Panc1 (cell line): ENCODE results near the gene HSP90AB1. TPM values are rescaled to one million over a fixed set of nuclear protein-coding genes. Genes with fewer than 3 reads are reported as not detected.

Source experiments
- ATAC-seq: fragments of 200-7000 bp; cut with Tn5 transposase; 2 replicates; pipeline ENCODE4 v1.9.1; 2020; ENCODE audit warnings: mild to moderate bottlenecking, moderate library complexity
- BruUV-seq: library from RNA; stranded (reverse); fragments of 400-500 nt; replicated peaks from 2 replicates; lab custom pipeline; 2021; lab: Mats Ljungman, UMichigan
- CTCF ChIA-PET: fragments of 300-600 bp; sonication (Branson Sonifier 250); formaldehyde crosslinking; loops from one replicate; lab custom pipeline; 2022; ENCODE audit warnings: antibody characterized with exemption; lab: Charles Lee
- POLR2A ChIA-PET: fragments of 300-600 bp; sonication (Branson Sonifier 250); formaldehyde crosslinking; loops from one replicate; lab custom pipeline; 2022; ENCODE audit warnings: antibody characterized with exemption; lab: Charles Lee
- DNase-seq: peaks from one replicate; pipeline ENCODE4 v3.0.0-alpha.2; 2010; ENCODE audit warnings: low read depth, low spot score
- H3K27ac ChIP-seq: 2 replicates; pipeline ENCODE4 v1.5.1; 2011; ENCODE audit warnings: mild to moderate bottlenecking, low read length, inconsistent platforms
- H3K27me3 ChIP-seq: fragments of 200-500 bp; sonication (Bioruptor generic); 2 replicates; pipeline ENCODE4 v1.6.0; 2014; ENCODE audit warnings: low read length, inconsistent platforms; ENCODE audit not compliant: control insufficient read depth, insufficient read depth
- H3K36me3 ChIP-seq: fragments of 200-500 bp; sonication (Bioruptor generic); 2 replicates; pipeline ENCODE4 v1.5.1; 2014; ENCODE audit warnings: inconsistent platforms, mild to moderate bottlenecking, low read length, moderate library complexity; ENCODE audit not compliant: control insufficient read depth, insufficient read depth
- H3K4me1 ChIP-seq: 2 replicates; pipeline ENCODE4 v1.5.1; 2011; ENCODE audit warnings: inconsistent platforms, mild to moderate bottlenecking, low read length, moderate library complexity; ENCODE audit not compliant: control insufficient read depth, insufficient read depth
- H3K4me3 ChIP-seq, 2 experiments: 2 replicates each; pipeline ENCODE4 v1.5.1; 2011 to 2012; ENCODE audit warnings: low read depth in 2 of 2, low read length in 2 of 2, mild to moderate bottlenecking in 2 of 2, inconsistent platforms in 1 of 2, moderate library complexity in 1 of 2
- H3K9me3 ChIP-seq: fragments of 200-500 bp; sonication (Bioruptor generic); 2 replicates; pipeline ENCODE4 v1.5.1; 2014; ENCODE audit warnings: low read depth, mild to moderate bottlenecking, inconsistent platforms, low read length, moderate library complexity; ENCODE audit not compliant: control insufficient read depth, insufficient read depth
- CTCF ChIP-seq: fragments of 450-650 bp; IDR thresholded peaks from 2 replicates; pipeline ENCODE4 v1.5.1; 2017; ENCODE audit warnings: mild to moderate bottlenecking
- POLR2AphosphoS5 ChIP-seq: IDR thresholded peaks from 2 replicates; pipeline ENCODE4 v1.6.1; 2012; ENCODE audit warnings: mild to moderate bottlenecking, low read depth, low read length, moderate library complexity
- REST ChIP-seq, 2 experiments: IDR thresholded peaks; 2 replicates each; pipeline ENCODE4 v1.6.1; 2011 to 2012; ENCODE audit warnings: low read depth in 2 of 2, control low read depth in 1 of 2, low read length in 1 of 2, mild to moderate bottlenecking in 1 of 2, moderate library complexity in 1 of 2; ENCODE audit not compliant: insufficient read depth in 1 of 2
- SIN3A ChIP-seq: IDR thresholded peaks from 2 replicates; pipeline ENCODE4 v1.6.1; 2012; ENCODE audit warnings: low read depth, mild to moderate bottlenecking, low read length, moderate library complexity, borderline replicate concordance; ENCODE audit not compliant: insufficient read depth
- TCF7L2 ChIP-seq: IDR thresholded peaks from 2 replicates; pipeline ENCODE4 v1.6.1; 2011; ENCODE audit warnings: mild to moderate bottlenecking, low read depth, low read length, inconsistent platforms
- in situ Hi-C: cut with HindIII; loops from 2 replicates; pipeline ENCODE4 v1.10.0; 2016; ENCODE audit warnings: low sequenced_read_pairs, low pct_unique_long_range_greater_than_20kb
- intact Hi-C: fragments of 100-400 bp; cut with micrococcal nuclease; formaldehyde crosslinking; loops from one replicate; pipeline ENCODE4 v1.10.0; 2022; ENCODE audit not compliant: unreplicated experiment
- total RNA-seq: library from RNA; stranded (reverse); gene quantifications from one replicate; pipeline ENCODE4 v1.2.1, GENCODE V29; 2021; ENCODE audit not compliant: unreplicated experiment

The HSP90AB1 gene
- total RNA-seq, 1 experiment from 2014 or later = 1,253 TPM

GRCh38 chr6:44255871-44256774 is 9.2 kb downstream of the HSP90AB1 start:
- in situ Hi-C loops (no loop called here), intact Hi-C loops (loop anchor here (10.0 kb wide), 1 partner anchor 161 kb away; no protein-coding TSS in a partner anchor)
- H3K27me3 ChIP-seq = no peaks in the 10 kb centered on the region
- TF ChIP-seq SIN3A = no peak
- no peak for TF ChIP-seq TCF7L2
- no peak for TF ChIP-seq REST (IDR thresholded peaks at IDR 0.05; ENCODE audit: insufficient read depth in 1 of 2, low read depth in 2 of 2, low read length in 1 of 2)
- TF ChIP-seq CTCF = no peak
- CTCF ChIA-PET = interaction anchor here (0.9 to 1.3 kb wide), 2 partner anchors 35 to 84 kb away, joined by 3 to 4 read pairs; no protein-coding TSS in a partner anchor
- POLR2A ChIA-PET = interaction anchor here (0.5 to 0.8 kb wide), 4 partner anchors 8 to 87 kb away, joined by 3 to 13 read pairs (median 4); no protein-coding TSS in a partner anchor
- ATAC-seq (no peak), DNase-seq (no peak)
- peak overlapping the region; percentile 87 to 95 for H3K4me3 ChIP-seq
- H3K4me1 ChIP-seq = peaks cover 46% of the 10 kb centered on the region
- H3K27ac ChIP-seq = peak overlapping the region; percentile 83
- no TSS peak for BruUV-seq
- no peaks in the 10 kb centered on the region for H3K9me3 ChIP-seq
- peaks cover 28% of the 10 kb centered on the region for H3K36me3 ChIP-seq

DNA sequence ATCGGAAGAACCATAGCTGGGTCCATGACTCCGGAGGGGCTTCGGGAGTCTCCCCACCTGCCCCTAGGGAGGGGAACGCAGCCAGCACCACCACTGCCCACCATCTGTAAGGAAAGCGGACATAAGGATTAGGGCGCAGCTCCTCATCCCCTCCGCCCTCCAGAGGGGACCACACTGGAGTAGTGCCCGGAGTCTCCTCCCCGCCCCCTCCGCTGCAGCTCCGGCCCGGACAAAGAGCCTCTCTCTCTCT is 9.8 kb downstream of the HSP90AB1 start:
- ChIA-PET POLR2A (interaction anchor here (0.5 to 0.8 kb wide), 4 partner anchors 9 to 752 kb away, joined by 3 to 13 read pairs (median 5); no protein-coding TSS in a partner anchor), CTCF (interaction anchor here (0.7 to 1.3 kb wide), 2 partner anchors 32 to 84 kb away, joined by 4 to 5 read pairs; no protein-coding TSS in a partner anchor)
- DNase-seq (no peak), ATAC-seq (no peak)
- intact Hi-C loops (loop anchor here (10.0 kb wide), 1 partner anchor 162 kb away; no protein-coding TSS in a partner anchor), in situ Hi-C loops (no loop called here)
- TF ChIP-seq TCF7L2 (0 out of 2 replicates have a peak, but pooled peaks have one; percentile 3), POLR2AphosphoS5 (no peak)
- Histone ChIP-seq H3K4me3 (peak overlapping the region; percentile 87 to 95), H3K27me3 (no peaks in the 10 kb centered on the region), H3K4me1 (peaks cover 41% of the 10 kb centered on the region), H3K36me3 (peaks cover 22% of the 10 kb centered on the region), H3K9me3 (no peaks in the 10 kb centered on the region), H3K27ac (peak overlapping the region; percentile 83)
- BruUV-seq = no TSS peak
